ENCODE measurements around the gene TMEM33.

DNA sequence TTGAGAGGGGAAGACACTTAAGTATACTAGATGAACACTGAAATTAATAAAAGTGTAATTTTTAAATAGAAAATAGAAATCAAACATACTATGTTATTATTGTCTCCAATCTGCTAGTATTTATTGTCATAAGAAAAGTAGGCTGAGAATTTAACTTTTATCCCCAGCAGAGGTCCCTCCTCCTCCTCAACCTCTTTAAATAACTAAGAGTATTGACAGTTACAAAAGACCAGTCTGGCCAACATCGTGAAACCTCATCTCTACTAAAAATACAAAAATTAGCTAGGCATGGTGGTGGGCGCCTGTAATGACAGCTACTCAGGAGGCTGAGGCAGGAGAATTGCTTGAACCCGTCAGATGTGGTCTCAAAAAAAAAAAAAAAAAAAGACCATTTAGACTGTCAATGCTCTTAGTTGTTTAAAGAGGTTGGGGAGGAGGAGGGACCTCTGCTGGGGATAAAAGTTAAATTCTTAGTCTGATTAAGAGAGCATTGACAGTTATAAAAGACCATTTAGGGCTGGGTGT is 59.3 kb downstream of the TMEM33 start:
- peak; percentile 29; the same call in 1 of the 2 replicates for TF ChIP-seq CTCF (conservative IDR thresholded peaks at IDR 0.05; ENCODE audit: low read depth, low read length)
- no peak for TF ChIP-seq EZH2 (IDR thresholded peaks at IDR 0.05; ENCODE audit: low read length, unreplicated experiment)
- TF ChIP-seq EZH2phosphoT487 (IDR thresholded peaks at IDR 0.05; ENCODE audit: borderline replicate concordance, low read length) = no peak

Measured in PC-3 (cell line).